DMS114 treated with DMSO at 0.1 percent for 48 hours (cell line): Measurements from ENCODE around the gene CDK11B.
"Not testable (repeated sequence)": the region's sequence is repeated elsewhere in the genome, so short reads cannot be mapped to it uniquely, and the experiment has no call there.

Source experiments
- DNase-seq: peaks from one replicate; lab custom pipeline; 2025; ENCODE audit not compliant: unreplicated experiment; lab: John Stamatoyannopoulos, UW

Gene CDK11B

DNA sequence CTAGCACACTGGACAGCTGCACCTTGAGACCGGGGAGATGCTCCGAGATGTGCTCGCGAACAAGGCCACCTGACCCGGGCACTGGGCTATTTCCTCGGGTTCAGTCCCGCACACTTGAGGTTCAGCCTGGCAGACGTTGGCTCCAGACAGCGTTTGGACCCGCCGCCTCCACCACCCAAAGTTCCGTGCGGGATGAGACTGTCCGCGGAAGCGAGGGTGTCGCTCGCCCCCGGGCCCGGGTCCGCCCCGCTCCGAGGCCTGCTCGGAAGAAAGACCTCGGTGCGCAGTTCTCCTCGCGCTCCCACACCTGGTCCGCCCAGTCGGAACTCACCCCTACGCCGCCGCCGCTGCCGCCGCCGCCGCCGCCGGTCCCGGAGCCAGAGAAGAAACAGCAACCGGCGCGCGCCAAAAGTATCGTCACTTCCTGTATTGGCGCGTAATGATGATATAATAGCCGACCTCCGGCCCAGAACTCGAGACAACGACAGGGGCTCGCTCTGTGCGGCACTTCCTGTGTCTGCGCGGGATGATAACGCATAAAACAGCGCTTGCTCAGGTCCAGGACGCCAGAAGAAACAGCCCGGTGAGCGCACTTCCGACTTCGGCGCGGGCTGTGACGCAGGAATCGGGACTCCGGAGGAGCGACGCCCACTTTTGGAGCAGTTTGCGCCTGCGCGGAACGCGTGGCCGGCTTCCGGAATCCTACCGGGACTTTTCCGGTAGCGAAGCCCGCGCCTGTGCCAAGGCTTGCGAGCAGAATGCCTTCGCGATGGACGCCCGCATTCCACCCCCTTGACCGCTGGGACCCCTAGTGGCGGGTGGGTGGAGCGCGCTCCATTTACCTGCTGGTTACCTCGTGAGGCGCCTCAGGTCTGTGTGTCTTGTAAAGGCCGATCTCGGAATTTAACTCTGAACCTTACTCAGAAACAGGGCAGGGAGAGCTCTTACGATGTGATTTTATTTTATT is at the start of gene CDK11B:
Gene CDK11B (minus strand): TSS at position 422 of the 967 bp plus-strand sequence. CDS start 1,519 bp downstream, outside the sequence.
- peak; percentile 96 for DNase-seq

DNA sequence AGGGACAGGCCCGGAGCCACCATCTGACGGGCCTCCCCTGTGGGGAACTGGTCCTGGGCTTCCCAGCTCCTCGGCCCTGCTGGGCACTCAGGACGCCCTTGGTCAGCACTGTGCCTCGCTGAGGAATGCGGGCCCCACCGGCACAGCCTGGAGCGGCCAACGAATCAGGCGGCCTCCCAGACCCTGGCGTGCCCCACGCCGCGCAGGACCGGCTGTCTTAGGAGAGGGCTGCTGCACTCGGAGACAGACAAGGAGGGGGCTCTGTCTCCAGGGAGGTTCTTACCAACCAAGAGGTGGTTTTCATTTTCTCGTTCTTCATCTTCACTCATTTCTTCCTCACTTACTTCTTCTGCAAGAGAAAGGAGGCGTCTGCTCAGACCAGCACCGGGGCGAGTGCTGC is 49.1 kb upstream of the CDK11B start:
- not testable (repeated sequence) for DNase-seq

DNA sequence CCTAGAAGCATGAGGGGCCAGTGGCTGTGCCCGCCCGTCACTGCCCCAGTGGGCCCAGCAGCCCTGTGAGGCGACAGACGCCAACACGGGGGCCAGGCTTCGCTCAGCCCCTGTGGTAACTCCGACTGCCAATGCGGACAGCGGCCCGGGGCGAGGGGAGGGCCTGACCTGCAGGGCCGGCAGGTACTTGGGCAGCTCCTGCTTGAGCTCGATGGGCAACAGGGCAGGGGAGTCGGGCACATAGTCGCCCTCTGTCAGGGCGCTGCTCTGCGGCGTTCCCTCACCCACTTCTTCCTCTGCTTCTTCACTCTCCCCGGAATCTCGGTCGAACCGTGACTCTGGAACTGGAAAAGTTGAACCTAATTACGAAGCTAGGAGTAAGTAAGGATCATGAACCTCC is 48.4 kb upstream of the CDK11B start:
- DNase-seq = not testable (repeated sequence)

DNA sequence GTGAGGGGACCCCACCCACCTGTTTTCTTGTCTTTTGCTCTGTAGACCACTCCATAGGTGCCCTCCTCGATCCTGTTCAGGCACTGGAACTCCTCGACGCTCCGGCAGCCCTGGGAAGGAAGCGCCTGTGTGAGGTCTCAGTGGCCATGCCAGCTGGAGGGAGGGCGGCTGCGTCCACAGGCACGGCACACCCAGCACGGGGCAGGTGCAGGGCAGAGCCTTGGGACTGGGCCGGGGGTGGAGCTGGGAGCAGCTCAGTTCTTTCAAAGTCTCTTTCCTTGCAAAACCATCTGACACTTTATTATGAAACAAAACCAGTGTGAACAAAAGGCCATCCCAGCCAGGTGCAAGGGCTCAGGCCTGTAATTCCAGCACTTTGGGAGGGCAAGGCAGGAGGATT is 46.8 kb upstream of the CDK11B start:
- DNase-seq = not testable (repeated sequence)

DNA sequence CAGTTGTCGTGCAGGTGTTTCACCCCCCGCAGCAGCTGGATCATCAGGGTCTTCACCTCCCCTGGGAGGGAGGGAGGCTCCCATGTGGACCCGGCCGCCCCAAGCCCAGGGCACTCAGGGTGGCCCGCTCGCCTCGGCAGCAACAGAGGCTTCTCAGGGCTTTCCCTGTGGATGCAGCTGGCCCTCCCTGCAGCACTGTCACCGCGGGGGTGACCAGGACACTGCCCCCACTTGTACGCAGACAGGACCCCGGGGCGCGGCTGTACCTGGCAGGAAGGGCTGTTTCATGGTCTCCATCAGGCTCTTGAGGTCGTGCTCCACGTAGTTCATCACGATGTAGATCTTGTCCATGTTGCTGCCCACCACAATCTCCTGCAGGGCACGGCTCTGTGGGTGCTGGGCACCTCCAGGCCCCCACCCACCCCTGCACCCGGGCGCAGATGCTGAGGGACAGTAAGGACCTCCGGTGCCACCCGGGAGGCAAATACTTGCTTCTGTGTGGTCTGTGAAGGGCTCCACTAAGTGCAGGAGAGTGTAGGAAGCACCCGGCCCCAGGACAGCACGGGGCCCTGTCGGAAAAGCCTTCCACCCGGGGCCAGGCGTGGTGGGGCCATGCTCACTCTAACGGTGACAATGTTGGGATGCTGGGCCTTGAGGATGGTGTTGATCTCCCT is 45.6 kb upstream of the CDK11B start:
- not testable (repeated sequence) for DNase-seq

DNA sequence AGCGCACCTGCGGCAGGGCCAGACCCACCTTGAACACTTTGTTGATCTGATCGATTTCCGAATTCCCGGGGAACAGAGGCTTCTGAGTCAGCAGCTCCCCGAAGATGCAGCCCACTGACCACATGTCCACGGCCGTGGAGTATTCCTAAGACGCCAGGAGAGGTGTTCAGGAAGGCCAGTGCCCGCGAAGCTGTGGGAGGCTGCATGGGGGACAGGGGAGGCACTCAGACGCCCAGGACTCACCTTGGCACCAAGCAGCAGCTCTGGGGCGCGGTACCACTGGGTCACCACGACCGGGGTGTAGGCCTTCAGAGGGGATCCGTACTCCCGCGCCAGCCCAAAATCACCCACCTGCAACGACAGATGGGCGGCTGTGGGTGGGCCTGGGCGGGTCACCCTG is 45.0 kb upstream of the CDK11B start:
- no peak for DNase-seq

DNA sequence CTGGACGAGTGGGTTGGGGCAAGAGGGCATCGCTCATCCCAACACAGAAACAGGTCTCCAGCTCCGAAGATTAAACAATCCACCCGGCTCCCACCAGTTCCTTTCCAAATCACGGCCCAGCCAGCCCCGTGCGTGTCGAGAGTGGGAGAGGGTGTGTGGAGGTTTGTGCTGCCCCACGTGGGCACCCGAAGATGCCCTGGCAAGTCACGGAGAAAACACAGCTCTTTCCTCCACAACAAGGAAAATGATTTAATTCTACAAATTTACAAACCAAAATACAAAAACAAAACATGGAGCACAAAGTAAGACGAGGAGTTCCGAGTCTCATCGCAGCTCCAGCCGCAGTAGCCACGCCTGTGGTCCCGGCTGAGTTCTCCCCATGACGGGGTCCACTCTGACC is 43.7 kb upstream of the CDK11B start:
- not testable (repeated sequence) for DNase-seq

DNA sequence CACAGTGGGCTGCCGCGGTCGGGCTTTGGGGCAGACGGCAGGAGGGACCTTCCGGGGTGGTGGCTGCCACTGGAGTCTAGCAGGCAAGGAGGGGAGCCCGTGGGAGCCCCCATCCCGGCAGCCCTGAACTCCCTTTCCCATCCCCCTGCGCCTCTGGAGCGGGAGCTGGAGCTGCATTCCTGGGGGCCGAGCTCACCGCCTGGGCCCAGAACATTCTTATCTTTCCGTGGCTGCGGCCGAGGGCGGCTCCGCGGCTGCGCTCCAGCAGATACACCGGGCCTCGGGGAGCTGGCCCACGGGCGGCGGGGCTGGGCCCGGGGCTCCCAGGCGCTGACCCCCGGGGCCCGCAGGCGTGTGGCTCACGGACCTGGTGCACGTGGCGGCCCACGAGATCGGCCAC is 41.8 kb upstream of the CDK11B start:
- not testable (repeated sequence) for DNase-seq

DNA sequence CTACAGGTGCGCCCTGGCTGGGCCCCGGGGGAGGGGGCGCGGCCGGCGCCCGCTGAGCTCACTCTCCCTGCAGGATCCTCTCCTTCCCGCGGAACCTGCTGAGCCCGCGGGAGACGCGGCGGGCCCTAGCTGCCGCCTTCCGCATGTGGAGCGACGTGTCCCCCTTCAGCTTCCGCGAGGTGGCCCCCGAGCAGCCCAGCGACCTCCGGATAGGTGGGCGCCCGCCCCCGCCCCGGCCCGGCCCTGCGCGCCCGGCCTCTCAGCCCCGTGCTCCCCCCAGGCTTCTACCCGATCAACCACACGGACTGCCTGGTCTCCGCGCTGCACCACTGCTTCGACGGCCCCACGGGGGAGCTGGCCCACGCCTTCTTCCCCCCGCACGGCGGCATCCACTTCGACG is 41.3 kb upstream of the CDK11B start:
- DNase-seq = not testable (repeated sequence)

DNA sequence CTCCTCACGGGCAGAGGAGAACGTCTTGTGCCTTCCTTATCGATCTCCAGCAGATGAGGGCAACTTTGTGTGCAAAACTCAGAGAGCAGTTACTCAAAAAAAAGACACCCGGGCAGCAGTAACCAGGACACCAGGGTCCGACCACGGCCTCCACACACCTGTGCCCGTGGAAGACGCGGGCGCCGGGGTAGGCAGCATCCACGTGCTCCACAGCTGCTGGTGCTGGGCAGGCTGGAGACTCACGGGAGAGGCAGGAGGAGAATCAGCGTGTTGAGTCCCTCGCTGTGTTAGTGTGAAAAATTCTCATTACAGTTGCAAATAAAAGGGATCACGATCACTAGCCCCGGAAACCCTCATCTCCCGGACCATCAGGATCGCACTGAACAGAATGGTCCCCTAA is 40.3 kb upstream of the CDK11B start:
- not testable (repeated sequence) for DNase-seq

DNA sequence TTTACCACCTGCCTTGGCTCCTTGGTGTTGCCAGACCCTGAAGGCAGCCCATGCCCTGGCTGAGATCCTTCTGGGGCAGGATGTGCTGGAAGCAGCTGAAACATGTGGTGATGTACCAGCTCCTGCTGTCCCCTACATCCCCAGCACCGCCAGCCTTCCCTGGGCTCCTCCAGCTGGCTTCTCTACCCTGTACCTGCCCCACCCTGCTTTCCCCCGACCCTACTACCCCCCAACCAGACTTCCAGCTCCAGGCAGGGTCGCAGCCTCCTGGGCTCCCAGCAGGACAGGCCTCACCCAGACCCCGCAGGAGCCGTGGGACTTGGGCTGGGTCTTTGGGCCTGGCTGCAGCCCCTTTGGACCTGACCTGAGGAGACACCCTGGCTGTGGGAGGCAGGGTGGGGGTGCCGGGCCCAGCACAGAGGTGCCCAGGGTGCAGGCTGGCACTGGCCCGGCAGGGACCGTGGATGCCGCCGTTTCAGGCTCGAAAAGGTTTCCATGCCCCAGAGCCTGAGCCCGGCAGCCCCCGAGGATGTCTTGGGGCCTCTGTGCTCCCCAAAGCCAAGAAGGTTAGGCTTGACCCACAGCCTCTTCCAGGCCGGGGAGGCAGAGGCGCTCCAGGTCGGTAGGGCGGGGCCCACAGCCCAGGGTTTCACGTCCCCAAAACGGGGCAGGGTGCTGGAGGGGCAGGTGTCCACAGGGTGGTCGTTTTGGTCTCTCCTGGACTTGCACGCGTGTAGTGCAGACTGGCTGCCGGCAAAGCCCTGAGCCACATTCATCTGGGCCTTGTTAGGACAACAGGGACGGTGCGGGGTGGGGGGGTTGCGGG is 38.8 kb upstream of the CDK11B start:
- DNase-seq = not testable (repeated sequence)

DNA sequence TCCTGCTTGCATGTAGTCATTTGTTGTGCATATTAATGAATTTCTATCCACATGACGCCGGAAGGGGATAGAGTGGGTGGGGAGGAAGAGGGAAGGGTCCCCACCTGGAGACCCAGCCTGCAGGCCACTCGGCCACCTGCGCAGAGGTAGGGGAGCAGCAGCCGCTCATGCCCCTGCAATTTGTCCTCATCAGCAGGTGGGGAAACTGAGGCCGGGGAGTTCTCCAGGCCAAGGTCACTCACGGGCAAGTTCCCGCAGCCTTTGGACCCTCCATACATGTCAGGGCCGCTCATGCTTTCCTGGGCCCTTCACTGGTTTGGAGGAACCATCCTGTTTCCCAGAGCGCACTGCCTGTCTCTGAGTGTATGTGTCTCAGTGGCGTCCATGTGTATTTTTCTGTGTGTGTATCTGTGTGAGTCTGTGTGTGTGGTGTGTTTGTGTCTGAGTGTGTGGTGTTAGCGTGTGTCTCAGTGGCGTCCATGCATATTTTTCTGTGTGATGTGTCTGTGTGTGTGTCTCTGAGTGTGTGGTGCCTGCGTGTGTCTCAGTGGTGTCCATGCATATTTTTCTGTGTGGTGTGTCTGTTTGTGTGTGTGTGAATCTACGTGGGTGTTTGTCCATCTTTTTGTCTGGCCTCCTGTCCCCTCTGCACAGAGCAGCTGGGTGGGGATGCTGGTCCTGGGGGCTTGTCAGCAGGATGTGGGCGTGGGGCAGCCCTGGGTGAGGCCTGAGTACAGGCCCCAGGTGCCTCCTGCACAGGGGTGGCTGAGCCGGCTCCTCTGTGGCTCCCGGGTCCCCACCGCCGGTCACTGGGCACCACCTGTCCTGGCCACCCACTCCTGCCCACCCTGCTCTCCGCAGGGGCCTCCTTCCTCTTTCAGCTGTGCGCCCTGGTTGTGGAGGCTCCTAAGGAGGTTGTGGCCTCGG is 37.9 kb upstream of the CDK11B start:
- not testable (repeated sequence) for DNase-seq

DNA sequence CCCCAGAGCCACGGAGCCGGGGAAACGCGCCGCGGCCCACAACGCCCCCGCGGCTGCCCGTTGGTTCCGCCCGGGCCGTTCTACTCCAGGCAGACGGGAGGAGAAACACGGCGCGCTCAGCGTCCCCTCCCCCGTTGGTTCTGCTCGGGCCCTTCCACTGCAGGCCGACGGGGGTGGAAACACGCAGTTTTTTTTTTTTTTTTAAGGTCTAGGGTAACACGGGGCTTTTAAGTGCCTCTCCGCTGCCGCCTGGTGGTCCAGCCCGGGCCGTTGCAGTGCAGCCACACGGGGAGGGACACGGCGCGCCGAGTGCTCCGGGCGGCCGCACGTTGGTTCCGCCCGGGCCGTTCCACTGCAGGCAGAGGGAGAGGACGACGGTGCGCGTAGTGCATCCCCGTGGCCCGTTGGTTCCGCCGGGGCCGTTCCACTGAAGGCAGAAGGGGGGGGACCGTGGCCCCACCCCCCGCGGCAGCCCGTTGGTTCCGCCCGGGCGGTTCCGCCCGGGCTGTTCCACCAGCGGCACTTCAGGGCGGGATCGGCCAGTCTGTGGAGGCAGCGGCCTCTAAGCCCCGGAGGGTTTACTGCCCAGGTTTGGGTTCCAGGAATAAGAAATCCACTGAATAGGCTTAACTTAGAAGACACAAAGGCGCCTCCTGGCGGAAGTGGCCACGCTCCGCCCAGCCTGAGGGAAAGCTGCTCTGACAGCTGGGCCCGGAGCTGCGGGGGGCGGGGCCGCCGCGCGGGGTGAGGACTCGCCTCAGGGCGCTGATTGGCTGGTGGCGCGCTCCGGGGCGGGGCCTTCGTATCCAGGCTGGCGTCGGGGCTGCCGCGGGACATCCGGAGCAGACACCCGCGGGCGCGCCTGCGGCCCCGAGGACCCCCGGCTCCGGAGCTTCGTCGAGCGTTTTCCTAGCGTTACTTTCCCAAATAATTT is 34.2 kb upstream of the CDK11B start, which contains the start of gene SLC35E2B:
Gene SLC35E2B (minus strand): TSS at position 82 of the 934 bp plus-strand sequence. CDS start 16,096 bp downstream, outside the sequence.
- peak; percentile 13 for DNase-seq

DNA sequence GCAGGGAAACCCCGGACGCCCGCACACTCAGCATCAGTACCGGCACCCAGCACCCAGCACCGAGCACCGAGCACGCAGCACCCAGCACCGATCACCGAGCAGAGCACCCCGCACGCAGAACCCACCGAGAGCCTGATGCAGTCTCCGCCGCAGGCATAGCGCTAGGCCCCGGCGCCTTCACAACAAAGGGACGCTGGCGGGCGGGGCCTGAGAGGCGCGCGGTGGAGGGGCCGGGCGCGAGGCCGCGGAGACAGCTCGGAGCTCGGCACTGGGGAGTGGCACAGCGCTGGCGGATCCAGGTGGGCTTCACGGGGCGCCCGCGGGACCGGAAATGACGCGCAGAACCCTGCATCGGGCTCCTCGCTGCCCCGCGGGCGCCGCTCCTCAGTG is 33.5 kb upstream of the CDK11B start:
- not testable (repeated sequence) for DNase-seq

DNA sequence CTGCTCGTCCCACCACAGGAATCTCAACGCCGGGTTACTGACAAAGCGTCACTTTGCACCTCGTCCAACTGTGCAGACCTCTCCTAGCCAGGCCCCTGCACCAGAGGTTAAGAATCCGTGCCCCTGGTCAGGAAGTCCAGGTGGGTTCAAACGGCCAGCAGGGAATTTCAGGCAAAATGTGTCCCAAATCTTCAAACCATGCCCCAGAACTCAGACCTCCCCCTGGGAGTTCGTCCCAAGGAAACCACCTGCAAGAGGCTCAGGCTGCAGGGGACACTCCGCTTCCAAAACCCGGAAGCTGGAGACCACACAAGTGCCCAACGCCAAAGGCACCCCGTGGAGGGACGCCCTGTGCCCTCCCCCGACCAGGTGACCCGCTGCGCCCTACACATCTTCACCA is 32.6 kb upstream of the CDK11B start:
- not testable (repeated sequence) for DNase-seq

DNA sequence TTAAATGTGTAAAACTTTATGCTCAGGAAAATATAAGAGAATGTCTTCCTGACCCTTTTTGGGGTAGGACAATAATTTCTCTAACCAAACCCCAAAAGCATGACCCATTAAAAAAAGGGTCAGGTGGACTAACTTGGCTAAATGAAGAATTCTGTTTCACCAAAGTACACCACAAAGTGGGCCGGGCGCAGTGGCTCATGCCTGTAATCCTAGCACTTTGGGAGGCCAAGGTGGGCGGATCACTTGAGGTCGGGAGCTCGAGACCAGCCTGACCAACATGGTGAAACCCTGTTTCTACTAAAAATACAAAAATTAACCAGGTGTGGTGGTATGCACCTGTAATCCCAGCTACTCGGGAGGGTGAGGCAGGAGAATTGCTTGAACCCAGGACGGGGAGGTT is 30.7 kb upstream of the CDK11B start:
- not testable (repeated sequence) for DNase-seq

DNA sequence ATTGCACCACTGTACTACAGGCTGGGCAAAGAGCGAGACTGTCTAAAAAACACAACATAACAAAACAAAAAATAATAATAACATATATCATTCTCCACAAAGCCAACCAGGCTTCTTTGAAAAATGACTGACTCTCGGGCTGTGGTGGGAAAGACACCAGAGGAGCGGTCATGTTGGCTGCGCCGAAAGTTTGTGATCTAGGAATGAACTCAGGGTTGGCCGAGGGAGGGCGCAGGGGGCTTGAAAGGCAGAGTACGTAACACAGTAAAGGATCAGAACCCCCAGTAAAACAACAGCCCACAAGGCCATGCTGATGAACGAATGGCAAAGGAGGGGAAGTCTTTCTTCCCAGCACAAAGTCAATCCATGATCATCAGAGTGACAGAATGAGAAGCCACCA is 29.0 kb upstream of the CDK11B start:
- DNase-seq = no peak

DNA sequence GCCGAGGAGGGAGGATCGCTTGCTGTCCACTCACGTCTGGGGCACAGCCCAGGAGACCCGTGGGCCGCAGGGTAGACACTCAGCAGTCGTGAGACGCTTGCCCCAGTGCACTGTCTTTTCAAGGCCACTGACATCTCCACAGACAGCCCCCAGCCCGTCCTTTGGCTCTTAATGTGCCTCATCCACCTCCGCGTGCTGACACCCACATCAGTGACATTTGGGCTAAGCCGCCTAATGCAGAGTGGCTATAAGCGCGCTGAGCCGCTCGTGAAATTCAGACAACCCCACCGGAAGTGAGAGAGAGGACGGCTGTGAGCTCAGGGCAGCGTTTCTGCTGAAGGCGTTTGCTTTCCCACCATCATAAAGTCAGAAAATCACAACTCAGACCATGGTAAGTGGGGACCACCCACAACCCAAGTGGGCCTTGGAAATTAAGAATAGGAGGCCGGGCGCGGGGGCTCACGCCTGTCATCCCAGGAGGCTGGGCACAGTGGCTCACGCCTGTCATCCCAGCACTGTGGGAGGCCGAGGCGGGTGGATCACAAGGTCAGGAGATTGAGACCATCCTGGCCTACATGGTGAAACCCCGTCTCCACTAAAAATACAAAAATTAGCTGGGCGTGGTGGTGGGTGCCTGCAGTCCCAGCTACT is 25.4 kb upstream of the CDK11B start:
- DNase-seq = no peak
